HEK293T (cell line): Measurements from ENCODE around the gene TFB1M.

Source experiments
- CTCF ChIA-PET: fragments of 350-600 bp; formaldehyde crosslinking; extraction: SDS; loops from one replicate; lab custom pipeline; 2021; ENCODE audit warnings: antibody characterized with exemption, inconsistent platforms; lab: Yijun Ruan, JAX
- POLR2A ChIA-PET: fragments of 350-600 bp; formaldehyde crosslinking; extraction: SDS; loops from one replicate; lab custom pipeline; 2020; ENCODE audit warnings: antibody characterized with exemption, inconsistent platforms; lab: Yijun Ruan, JAX
- DNase-seq: peaks from one replicate; pipeline ENCODE4 v3.0.0; 2012; ENCODE audit warnings: mixed read lengths; ENCODE audit errors: extremely low spot score
- ARNT ChIP-seq: fragments of 450-650 bp; IDR thresholded peaks from 2 replicates; pipeline ENCODE4 v1.6.1; 2017; ENCODE audit warnings: mild to moderate bottlenecking
- BHLHE40 ChIP-seq: fragments of 450-650 bp; IDR thresholded peaks from 2 replicates; pipeline ENCODE4 v1.6.1; 2016; ENCODE audit warnings: mild to moderate bottlenecking, moderate library complexity, borderline replicate concordance
- CTBP1 ChIP-seq: fragments of 450-650 bp; IDR thresholded peaks from 2 replicates; pipeline ENCODE4 v1.6.1; 2016; ENCODE audit warnings: borderline replicate concordance
- ELF4 ChIP-seq: fragments of 450-650 bp; IDR thresholded peaks from 2 replicates; pipeline ENCODE4 v1.6.1; 2017; ENCODE audit warnings: antibody characterized with exemption
- FOXA1 ChIP-seq: fragments of 450-650 bp; IDR thresholded peaks from 2 replicates; pipeline ENCODE4 v1.6.1; 2016; ENCODE audit warnings: mild to moderate bottlenecking
- FOXK2 ChIP-seq: fragments of 450-650 bp; IDR thresholded peaks from 2 replicates; pipeline ENCODE4 v1.6.1; 2016; ENCODE audit warnings: mild to moderate bottlenecking
- FOXM1 ChIP-seq: fragments of 450-650 bp; IDR thresholded peaks from 2 replicates; pipeline ENCODE4 v1.6.1; 2017; ENCODE audit warnings: mild to moderate bottlenecking, borderline replicate concordance
- HDGF ChIP-seq: fragments of 450-650 bp; IDR thresholded peaks from 2 replicates; pipeline ENCODE4 v1.6.1; 2017; ENCODE audit warnings: antibody characterized with exemption, borderline replicate concordance
- L3MBTL2 ChIP-seq: fragments of 450-650 bp; conservative IDR thresholded peaks from 2 replicates; pipeline ENCODE4 v1.6.1; 2016; ENCODE audit warnings: mild to moderate bottlenecking
- LEF1 ChIP-seq: fragments of 450-650 bp; IDR thresholded peaks from 2 replicates; pipeline ENCODE4 v1.6.1; 2017; ENCODE audit warnings: mild to moderate bottlenecking, borderline replicate concordance
- NFRKB ChIP-seq: fragments of 450-650 bp; IDR thresholded peaks from 2 replicates; pipeline ENCODE4 v1.6.1; 2016; ENCODE audit warnings: mild to moderate bottlenecking, moderate library complexity
- PKNOX1 ChIP-seq: fragments of 450-650 bp; IDR thresholded peaks from 2 replicates; pipeline ENCODE4 v1.6.1; 2016
- SP1 ChIP-seq: fragments of 450-650 bp; IDR thresholded peaks from 2 replicates; pipeline ENCODE4 v1.6.1; 2017
- SUZ12 ChIP-seq: fragments of 450-650 bp; IDR thresholded peaks from 2 replicates; pipeline ENCODE4 v1.6.1; 2016; ENCODE audit warnings: mild to moderate bottlenecking
- TARDBP ChIP-seq: fragments of 450-650 bp; IDR thresholded peaks from 2 replicates; pipeline ENCODE4 v1.6.1; 2016
- ZNF384 ChIP-seq: fragments of 450-650 bp; IDR thresholded peaks from 2 replicates; pipeline ENCODE4 v1.6.1; 2016

The TFB1M gene

GRCh38 chr6:155330922-155331321, 16.6 kb upstream of the TFB1M start:
- no peak for TF ChIP-seq FOXA1
- TF ChIP-seq ELF4, result no peak
- TF ChIP-seq TARDBP, result no peak
- no peak for TF ChIP-seq SUZ12
- no peak for DNase-seq
- ChIA-PET CTCF (interaction anchor here (0.5 kb wide), 1 partner anchor 1295 kb away, joined by 3 read pairs; no protein-coding TSS in a partner anchor), POLR2A (no interaction called here)

DNA sequence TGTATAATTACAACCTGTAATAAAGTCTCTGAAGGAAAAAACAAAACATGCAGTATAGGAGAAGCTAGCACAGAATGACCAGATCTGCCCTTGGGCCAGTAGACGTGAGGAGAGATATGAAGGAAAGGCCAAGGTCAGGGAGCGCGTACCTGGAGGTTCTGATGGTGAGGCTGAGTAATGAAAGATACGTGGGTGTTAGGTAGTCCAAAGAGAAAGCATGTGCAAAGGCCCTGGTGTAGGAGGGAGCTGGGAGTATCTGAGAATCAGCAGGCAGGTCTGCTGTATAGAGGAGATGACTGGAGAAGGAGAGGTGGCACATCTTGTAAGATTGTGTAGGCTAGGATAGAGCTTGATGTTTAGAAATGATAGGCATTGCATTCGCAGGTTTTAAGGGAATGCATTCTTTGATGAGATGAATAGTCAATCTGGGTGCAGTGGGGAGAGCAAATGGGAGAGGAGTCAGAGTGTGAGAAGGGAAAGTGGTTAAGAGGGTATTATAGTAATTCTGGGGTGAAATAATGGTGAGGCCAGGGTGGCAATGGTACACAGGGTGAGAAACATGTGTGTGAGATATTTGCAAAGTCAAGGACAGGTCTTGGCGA, 15.9 kb upstream of the TFB1M start:
- DNase-seq, result no peak
- ChIA-PET POLR2A (no interaction called here), CTCF (interaction anchor here (0.5 to 0.6 kb wide), 2 partner anchors 207 to 1708 kb away, joined by 3 to 5 read pairs; no protein-coding TSS in a partner anchor)
- TF ChIP-seq PKNOX1, result no peak
- no peak for TF ChIP-seq SP1
- TF ChIP-seq BHLHE40, result no peak
- no peak for TF ChIP-seq FOXM1

DNA sequence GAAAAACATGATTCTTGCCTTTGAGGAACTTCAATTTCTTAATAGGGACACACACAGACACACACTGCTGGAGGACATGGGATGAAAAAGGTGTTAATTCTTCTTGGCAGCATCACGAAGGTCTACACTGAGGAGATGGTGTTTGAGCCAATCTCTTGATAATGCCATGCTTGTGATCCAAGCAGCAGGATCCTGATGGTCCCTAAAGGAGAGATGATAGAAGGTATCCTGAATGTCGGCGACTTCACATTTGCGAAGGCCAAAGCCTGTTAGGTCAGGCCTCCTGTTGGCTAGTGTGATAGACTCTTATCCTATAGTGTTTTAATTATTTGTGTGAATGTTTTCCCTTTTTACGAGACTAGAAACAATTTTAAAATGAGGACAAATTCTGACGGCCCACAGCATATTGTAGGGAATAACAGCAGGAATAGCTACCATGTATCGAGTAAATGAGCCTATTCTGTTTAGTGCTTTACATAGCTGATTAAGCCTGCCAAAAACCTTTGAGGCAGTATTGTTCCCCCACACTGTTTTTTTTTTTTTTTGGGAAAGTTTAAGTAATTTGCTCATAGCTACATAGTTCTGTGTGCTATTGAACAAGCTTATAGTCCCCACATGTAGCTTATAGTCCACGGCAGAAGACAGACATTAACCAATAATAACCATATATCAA, 15.3 kb upstream of the TFB1M start:
- no peak for TF ChIP-seq FOXA1
- TF ChIP-seq ARNT, result no peak
- no peak for TF ChIP-seq FOXK2
- DNase-seq, result no peak
- CTCF ChIA-PET, result interaction anchor here (0.5 to 0.6 kb wide), 2 partner anchors 207 to 1709 kb away, joined by 3 to 5 read pairs; no protein-coding TSS in a partner anchor
- POLR2A ChIA-PET, result no interaction called here

DNA sequence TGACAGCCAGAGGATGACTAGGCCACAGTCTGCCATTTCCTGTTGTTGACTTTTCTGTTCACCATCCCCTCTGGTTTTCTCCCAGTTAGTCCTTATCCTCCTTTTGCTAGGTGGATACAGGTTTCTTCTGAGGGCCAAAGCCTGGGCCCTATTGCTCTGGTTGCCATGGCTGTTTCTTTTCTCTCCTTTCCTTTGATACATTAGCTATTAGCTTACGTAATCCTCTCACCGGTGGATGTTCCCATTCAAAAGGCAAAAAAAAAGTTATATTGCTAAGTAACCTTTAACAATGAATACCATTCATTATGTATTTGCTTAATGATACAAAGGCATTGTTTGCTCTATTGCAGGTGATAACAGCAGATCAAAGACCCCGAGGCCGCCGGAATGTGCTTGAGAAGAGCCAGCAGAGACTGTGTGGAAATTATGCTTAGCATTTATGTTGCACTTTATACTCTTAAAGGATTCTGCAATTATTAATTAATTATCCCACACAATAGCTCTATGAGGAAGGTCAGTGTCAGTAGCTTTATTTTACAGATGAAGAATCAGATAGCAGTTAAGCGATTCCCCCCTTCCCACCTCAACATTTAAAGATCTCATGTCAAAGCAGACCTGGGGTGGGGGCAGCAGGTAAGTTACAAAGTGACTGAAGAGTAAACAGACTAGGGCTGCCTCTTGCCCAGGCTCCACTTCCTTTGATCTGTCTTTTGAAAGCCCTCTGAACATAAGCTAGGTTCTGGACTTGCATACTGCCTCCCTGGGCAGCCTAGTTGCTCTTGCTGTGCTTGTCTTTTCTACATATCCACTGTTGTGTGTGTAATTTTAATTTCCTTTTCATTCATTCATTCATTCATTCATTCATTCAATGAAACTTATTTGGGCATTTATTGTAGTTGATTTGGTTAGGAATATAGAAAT, 14.5 kb upstream of the TFB1M start:
- ChIA-PET POLR2A (no interaction called here), CTCF (no interaction called here)
- TF ChIP-seq FOXK2 (no peak), SP1 (no peak), HDGF (no peak), FOXM1 (no peak), NFRKB (no peak), ARNT (no peak), ELF4 (no peak), L3MBTL2 (no peak), FOXA1 (no peak), LEF1 (no peak), CTBP1 (no peak), BHLHE40 (no peak), PKNOX1 (no peak), SUZ12 (no peak)
- DNase-seq, result no peak

DNA sequence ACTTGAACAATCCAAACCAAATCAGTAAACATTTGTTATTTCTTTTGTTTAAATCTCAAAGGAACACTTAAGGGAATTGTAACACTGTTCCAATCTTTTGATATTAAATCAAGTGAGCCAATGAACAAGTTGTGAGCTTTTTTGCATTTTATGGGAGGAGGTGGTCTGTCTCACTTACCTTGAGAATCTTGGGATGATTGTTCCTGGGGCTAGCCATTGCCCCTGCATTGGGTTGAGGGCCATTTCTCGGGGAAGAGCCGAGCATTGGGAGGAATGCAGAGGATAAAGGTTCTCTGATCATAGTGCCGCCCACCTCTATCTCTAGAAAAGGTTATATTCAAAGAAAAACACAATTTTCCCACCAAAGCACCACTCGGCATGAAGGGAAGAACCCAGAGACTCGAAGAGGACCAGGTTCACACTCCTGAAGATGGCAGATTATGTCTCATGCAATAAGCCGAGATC, 13.8 kb upstream of the TFB1M start:
- TF ChIP-seq SP1 (no peak), PKNOX1 (no peak), HDGF (no peak), FOXK2 (no peak)
- no peak for DNase-seq
- POLR2A ChIA-PET, result no interaction called here
- CTCF ChIA-PET, result no interaction called here

DNA sequence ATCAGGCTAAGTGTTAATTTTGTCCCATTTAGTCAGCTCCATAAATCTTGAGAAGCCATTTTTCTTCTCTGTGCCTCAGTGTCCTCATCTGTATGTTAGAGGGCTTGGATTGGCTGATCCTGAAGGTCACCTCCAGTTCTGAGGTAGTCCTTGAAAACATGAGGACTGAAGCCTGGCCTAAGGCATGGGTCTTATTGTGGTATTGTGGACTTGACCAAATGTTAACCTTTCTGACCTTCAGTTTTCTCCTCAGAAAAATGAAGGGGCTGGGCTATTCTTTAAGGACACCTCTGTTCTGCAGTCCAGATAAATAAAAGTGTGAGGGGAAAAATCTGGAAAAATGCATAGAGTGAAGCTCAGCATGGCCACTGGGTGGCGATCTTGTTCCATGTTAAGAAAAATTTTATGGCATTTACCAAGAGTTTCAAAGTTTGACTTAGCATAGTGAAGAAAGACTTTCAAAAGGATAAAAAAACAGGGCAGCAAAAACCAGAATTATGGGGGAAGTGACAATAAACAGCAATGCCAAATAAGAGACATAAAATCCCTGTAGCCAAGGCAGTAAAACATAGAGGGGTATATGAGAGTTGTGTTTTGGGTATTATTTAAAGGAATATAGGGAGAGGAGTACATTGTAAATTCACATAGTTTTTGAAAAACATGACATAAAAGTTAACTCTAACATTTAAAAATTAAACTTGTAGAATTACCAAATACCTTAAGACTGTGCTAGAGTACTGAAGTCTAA, 13.2 kb upstream of the TFB1M start:
- TF ChIP-seq TARDBP (0 out of 2 replicates have a peak, but pooled peaks have one; percentile 10), ZNF384 (peak; percentile 43; the same call in 1 of the 2 replicates), CTBP1 (no peak), SUZ12 (no peak)
- CTCF ChIA-PET, result interaction anchor here (0.6 to 0.9 kb wide), 4 partner anchors 11 to 1896 kb away, joined by 3 to 4 read pairs (median 3); no protein-coding TSS in a partner anchor
- POLR2A ChIA-PET, result no interaction called here
- DNase-seq, result peak; percentile 47
